Ovary (tissue), 9 donors: ENCODE results near the gene SLC44A4. TPM values are rescaled to one million over a fixed set of nuclear protein-coding genes. Genes with fewer than 3 reads are reported as not detected.
"Not testable (repeated sequence)": the region's sequence is repeated elsewhere in the genome, so short reads cannot be mapped to it uniquely, and the experiment has no call there.

Experiments used
- DNase-seq, 5 donors: peaks; one replicate each; pipeline ENCODE4 v3.0.0-alpha.2; 2019 to 2020
- H3K27ac ChIP-seq, 2 donors: fragments of 200-600 bp; one replicate each; pipeline versions ENCODE4 v1.5.1 to v1.8.0; 2019 to 2022
- H3K27me3 ChIP-seq: fragments of 200-600 bp; one replicate; pipeline ENCODE4 v1.8.0; 2022
- H3K36me3 ChIP-seq: fragments of 200-600 bp; sonication (generic); one replicate; pipeline ENCODE4 v1.5.1; 2019
- H3K4me1 ChIP-seq: one replicate; pipeline ENCODE4 v1.8.1; 2013; ENCODE audit warnings: mild to moderate bottlenecking, moderate library complexity; ENCODE audit not compliant: insufficient read depth
- H3K4me3 ChIP-seq: fragments of 200-600 bp; sonication (generic); one replicate; pipeline ENCODE4 v1.5.1; 2017
- H3K9me3 ChIP-seq, 2 donors: fragments of 200-600 bp in 1 of 2; sonication (generic) in 1 of 2; one replicate each; pipeline versions ENCODE4 v1.5.1 to v1.8.1; 2013 to 2019; ENCODE audit warnings: mild to moderate bottlenecking in 1 of 2, moderate library complexity in 1 of 2
- EP300 ChIP-seq: sonication (generic); formaldehyde crosslinking; IDR thresholded peaks from one replicate; pipeline ENCODE4 v1.6.1; 2017; ENCODE audit warnings: antibody characterized with exemption
- POLR2A ChIP-seq: fragments of 450-650 bp; IDR thresholded peaks from one replicate; pipeline ENCODE4 v1.6.1; 2017; ENCODE audit warnings: antibody characterized with exemption, mild to moderate bottlenecking, moderate library complexity
- WGBS, 3 donors: extraction: QIAGEN DNeasy Blood & Tissue Kit in 1 of 3; methylation state at CpG; one replicate each; pipeline versions ENCODE4 v1.1.5 to v1.1.7; 2013 to 2017; 5-methylcytosine and 5-hydroxymethylcytosine counted together
- intact Hi-C, 4 donors: fragments of 100-400 bp; cut with DNase I; formaldehyde crosslinking; loops; one replicate each; pipeline versions ENCODE4 v1.11.0 to v1.15.1; 2022 to 2023
- polyA plus RNA-seq, 2 donors: library from polyadenylated mRNA; stranded (reverse); fragments of 200-250 nt in 1 of 2; fragments of 350-450 nt in 1 of 2; fragmentation: Illumina TruSeq in 1 of 2; extraction: RNeasy Lipid Tissue Mini Kit (QIAGEN cat#74804) in 1 of 2; gene quantifications; one replicate each; pipeline ENCODE4 v1.2.3, GENCODE V29; 2013 to 2014
- total RNA-seq, 7 donors: library from RNA; depleted of rRNA in 2 of 7; stranded (reverse); fragments of >200 nt in 2 of 7; fragmentation: NEBNext Ultra II Directional in 3 of 7; extraction: Animal tissue kit (Norgen Biotek cat#: 25700) in 3 of 7; gene quantifications; one replicate each; pipeline versions ENCODE4 v1.1.0 to v1.2.4, GENCODE V29; 2016 to 2023
- TF ChIP-seq, protein P1 (sequence below), 3 donors: fragments of 450-650 bp in 2 of 3; fragments of 200-600 bp in 1 of 3; IDR thresholded peaks; one replicate each; pipeline versions ENCODE4 v1.5.1 to v1.8.0; 2016 to 2022; ENCODE audit warnings: antibody characterized with exemption in 3 of 3, mild to moderate bottlenecking in 1 of 3
- donor health status: DM: no; HTN: no; CAD: no; lungs with moderate emphysema.
- donor health status: DM: no; HTN: no; CAD: no.
- donor health status: Bipolar disorder and iron deficiency.
- donor health status: DM: yes; HTN: yes; CAD: no.
- donor health status: DM: no; HTN: no; CAD: no.
- donor health status: DM: yes; HTN: yes; CAD: no.

Gene SLC44A4
- total and polyA plus RNA-seq, 9 donors: 1.4 to 54.8 (median 6.2) TPM

GRCh38 chr6:31859923-31860322 is 18.9 kb downstream of the SLC44A4 start:
- no peak for TF ChIP-seq EP300
- TF ChIP-seq, protein P1, sequence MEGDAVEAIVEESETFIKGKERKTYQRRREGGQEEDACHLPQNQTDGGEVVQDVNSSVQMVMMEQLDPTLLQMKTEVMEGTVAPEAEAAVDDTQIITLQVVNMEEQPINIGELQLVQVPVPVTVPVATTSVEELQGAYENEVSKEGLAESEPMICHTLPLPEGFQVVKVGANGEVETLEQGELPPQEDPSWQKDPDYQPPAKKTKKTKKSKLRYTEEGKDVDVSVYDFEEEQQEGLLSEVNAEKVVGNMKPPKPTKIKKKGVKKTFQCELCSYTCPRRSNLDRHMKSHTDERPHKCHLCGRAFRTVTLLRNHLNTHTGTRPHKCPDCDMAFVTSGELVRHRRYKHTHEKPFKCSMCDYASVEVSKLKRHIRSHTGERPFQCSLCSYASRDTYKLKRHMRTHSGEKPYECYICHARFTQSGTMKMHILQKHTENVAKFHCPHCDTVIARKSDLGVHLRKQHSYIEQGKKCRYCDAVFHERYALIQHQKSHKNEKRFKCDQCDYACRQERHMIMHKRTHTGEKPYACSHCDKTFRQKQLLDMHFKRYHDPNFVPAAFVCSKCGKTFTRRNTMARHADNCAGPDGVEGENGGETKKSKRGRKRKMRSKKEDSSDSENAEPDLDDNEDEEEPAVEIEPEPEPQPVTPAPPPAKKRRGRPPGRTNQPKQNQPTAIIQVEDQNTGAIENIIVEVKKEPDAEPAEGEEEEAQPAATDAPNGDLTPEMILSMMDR (IDR thresholded peaks at IDR 0.05): no peak
- TF ChIP-seq POLR2A: no peak
- no peaks in the 10 kb centered on the region for H3K36me3 ChIP-seq
- no peaks in the 10 kb centered on the region for H3K9me3 ChIP-seq
- H3K4me3 ChIP-seq: no peak overlapping the region
- intact Hi-C loops: loop anchor here in 2 of 4 donors (10.0 kb wide), 1 partner anchor 175 kb away; the partner anchor contains the start of gene LY6G5C (in 2 of the 2)
- no peak overlapping the region for H3K27ac ChIP-seq
- peaks cover 4% of the 10 kb centered on the region for H3K4me1 ChIP-seq
- H3K27me3 ChIP-seq: no peaks in the 10 kb centered on the region
- DNase-seq: no peak
- WGBS, 3 donors: 85 to 88% (median 85%) methylated on average over 11 of the region's 11 CpGs

DNA sequence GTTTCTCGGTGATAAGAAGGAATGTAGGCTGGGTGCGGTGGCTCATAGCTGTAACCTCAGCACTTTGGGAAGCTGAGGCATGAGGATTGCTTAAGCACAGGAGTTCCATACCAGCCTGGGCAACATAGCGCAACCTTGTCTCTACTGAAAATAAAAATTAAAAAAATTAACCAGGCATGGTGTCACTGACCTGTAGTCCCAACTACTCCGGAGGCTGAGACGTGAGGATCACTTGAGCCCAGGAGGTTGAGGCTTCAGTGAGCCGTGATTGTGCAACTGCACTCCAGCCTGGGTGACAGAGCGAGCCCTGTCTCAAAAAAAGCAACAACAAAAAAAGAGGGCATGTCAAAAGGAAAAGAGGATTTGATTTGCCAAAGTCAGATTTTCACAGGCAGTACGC is 20.1 kb downstream of the SLC44A4 start:
- no peak for DNase-seq
- no peak overlapping the region for H3K27ac ChIP-seq
- H3K4me1 ChIP-seq: peaks cover 4% of the 10 kb centered on the region
- H3K4me3 ChIP-seq: no peak overlapping the region
- H3K27me3 ChIP-seq: no peaks in the 10 kb centered on the region
- intact Hi-C loops: no loop called here
- no peak for TF ChIP-seq POLR2A
- TF ChIP-seq EP300: no peak
- TF ChIP-seq, protein P1 (IDR thresholded peaks at IDR 0.05): no peak
- WGBS, 3 donors: 89 to 97% (median 95%) methylated on average over 8 of the region's 8 CpGs
- no peaks in the 10 kb centered on the region for H3K9me3 ChIP-seq
- H3K36me3 ChIP-seq: no peaks in the 10 kb centered on the region

DNA sequence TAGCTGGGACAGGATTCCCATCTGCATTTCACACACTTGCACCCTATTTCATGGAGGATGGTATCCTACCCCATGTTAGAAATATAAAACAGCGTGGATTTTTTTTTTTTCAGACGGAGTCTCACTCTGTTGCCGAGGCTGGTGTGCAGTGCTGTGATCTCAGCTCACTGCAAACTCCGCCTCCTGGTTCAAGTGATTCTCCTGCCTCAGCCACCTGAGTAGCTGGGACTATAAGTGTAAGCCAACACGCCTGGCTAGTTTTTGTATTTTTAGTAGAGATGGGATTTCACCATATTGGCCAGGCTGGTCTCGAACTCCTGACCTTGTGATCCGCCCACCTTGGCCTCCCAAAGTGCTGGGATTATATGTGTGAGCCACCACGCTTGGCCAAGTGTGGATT is 21.0 kb downstream of the SLC44A4 start:
- H3K27ac ChIP-seq, H3K4me1 ChIP-seq, intact Hi-C loops, H3K9me3 ChIP-seq, H3K27me3 ChIP-seq, DNase-seq, H3K36me3 ChIP-seq, H3K4me3 ChIP-seq: not testable (repeated sequence)
- WGBS, 3 donors: 83 to 92% (median 90%) methylated on average over 8 of the region's 8 CpGs

DNA sequence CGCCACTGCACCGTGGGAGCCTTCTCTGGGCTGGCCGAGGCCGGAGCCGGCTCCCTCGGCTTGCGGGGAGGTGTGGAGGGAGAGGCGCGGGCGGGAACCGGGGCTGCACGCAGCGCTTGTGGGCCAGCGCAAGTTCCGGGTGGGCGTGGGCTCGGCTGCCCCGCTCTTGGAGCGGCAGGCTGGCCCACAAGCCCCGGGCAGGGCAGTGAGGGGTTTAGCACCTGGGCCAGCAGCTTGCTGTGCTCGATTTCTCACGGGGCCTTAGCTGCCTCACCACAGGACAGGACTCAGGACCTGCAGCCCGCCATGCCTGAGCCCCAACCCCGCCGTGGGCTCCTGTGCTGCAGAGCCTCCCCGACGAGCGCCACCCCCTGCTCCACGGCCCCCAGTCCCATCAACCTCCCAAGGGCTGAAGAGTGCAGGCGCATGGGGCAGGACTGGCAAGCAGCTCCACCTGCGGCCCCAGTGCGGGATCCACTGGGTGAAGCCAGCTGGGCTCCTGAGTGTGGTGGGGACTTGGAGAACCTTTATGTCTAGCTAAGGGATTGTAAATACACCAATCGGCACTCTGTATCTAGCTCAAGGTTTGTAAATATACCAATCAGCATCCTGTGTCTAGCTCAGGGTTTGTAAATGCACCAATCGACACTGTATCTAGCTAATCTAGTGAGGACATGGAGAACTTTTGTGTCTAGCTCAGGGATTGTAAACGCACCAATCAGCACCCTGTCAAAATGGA is 26.6 kb downstream of the SLC44A4 start:
- H3K36me3 ChIP-seq, DNase-seq, H3K27ac ChIP-seq, H3K27me3 ChIP-seq, H3K4me3 ChIP-seq, H3K9me3 ChIP-seq, H3K4me1 ChIP-seq, intact Hi-C loops: not testable (repeated sequence)
- whole genome bisulfite sequencing, 3 donors: 82 to 86% (median 85%) methylated on average over 20 to 35 of the region's 35 CpGs

DNA sequence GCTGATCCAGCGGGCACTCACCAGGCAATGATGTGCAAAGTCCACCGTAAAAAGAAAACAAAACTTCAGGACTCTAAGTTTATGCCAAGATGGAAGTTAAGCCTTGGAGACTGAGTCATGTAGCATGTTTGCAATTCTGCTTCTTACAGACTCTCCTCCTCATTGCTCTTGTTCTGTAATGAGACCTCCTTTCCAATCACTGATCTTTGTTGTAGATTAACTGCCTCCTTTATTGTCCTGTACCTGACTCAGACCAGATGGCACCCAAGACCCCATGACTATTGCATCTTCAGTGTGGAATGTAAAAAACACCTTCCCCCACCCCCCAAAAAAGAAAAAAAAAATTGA is 27.3 kb downstream of the SLC44A4 start:
- H3K9me3 ChIP-seq: no peaks in the 10 kb centered on the region

More for the DNA sequence above, 27.3 kb downstream of the SLC44A4 start:
- H3K4me3 ChIP-seq: no peak overlapping the region
- H3K27me3 ChIP-seq: no peaks in the 10 kb centered on the region
- WGBS, 3 donors: 43 to 66% (median 54%) methylated on average over 2 of the region's 2 CpGs
- intact Hi-C loops: no loop called here
- no peaks in the 10 kb centered on the region for H3K4me1 ChIP-seq
- TF ChIP-seq POLR2A: no peak
- TF ChIP-seq, protein P1 (IDR thresholded peaks at IDR 0.05): no peak
- TF ChIP-seq EP300: no peak
- no peaks in the 10 kb centered on the region for H3K36me3 ChIP-seq
- H3K27ac ChIP-seq: no peak overlapping the region
- DNase-seq: no peak
